Mononuclear cell (primary cell): ENCODE results near the gene CMIP. TPM values are rescaled to one million over a fixed set of nuclear protein-coding genes. Genes with fewer than 3 reads are reported as not detected.
"Not testable (repeated sequence)": the region's sequence is repeated elsewhere in the genome, so short reads cannot be mapped to it uniquely, and the experiment has no call there.

Experiments
- H3K27me3 ChIP-seq: 2 replicates; pipeline ENCODE4 v1.6.0; 2011; ENCODE audit warnings: low read length, control low read depth; ENCODE audit not compliant: insufficient read depth
- H3K4me1 ChIP-seq: 2 replicates; pipeline ENCODE4 v1.5.1; 2011; ENCODE audit warnings: mild to moderate bottlenecking, low read length, control low read depth; ENCODE audit not compliant: insufficient read depth
- H3K4me3 ChIP-seq: 2 replicates; pipeline ENCODE4 v1.5.1; 2011; ENCODE audit warnings: mild to moderate bottlenecking, low read length, moderate library complexity
- H3K9me3 ChIP-seq: 2 replicates; pipeline ENCODE4 v1.5.1; 2011; ENCODE audit warnings: low read depth, mild to moderate bottlenecking, control low read depth, low read length
- total RNA-seq: library from RNA; depleted of rRNA; stranded (reverse); fragments of >200 nt; gene quantifications from one replicate; pipeline ENCODE4 v1.2.3, GENCODE V29; 2012

CMIP gene
- 29.6 TPM for total RNA-seq

DNA sequence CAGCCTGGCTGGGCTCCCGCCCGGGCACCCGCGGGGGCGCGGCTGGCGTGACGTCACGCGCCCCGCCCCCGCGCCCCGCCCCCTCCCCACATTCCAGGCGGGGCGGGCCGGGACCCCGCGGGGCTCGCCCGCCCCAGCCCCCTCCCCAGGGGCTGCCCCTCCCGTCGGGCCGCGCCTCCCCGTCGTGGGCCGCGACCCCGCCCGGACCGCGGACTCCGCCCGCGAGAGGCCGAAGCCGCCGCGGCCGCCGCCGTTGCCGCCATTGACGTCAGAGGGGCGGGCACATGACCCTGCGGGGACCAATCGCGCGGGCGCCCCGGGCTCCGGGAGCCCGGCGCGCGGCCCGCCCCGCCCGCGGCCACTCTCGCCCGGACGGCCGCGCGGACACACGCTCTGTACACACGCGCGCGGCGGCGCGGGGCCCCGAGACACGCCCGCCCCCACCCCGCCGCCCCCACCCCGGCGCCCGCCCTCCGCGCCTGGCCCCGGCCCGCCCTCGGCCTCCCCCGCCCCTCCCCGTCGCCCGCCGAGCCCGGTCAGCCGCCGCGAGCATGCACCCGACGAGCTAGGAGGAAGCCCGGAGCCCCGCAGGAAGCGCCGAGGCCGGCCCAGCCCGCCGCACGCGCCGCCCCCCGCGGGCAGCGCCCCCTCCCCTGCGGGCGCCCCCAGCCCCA, at the start of gene CMIP:
Gene CMIP (plus strand): TSS at position 361 of the 674 bp plus-strand sequence.
- H3K9me3 ChIP-seq, result no peaks in the 10 kb centered on the region
- H3K4me1 ChIP-seq, result peaks cover 52% of the 10 kb centered on the region
- H3K27me3 ChIP-seq, result no peaks in the 10 kb centered on the region
- peak within 1 kb of the TSS; percentile 84 for H3K4me3 ChIP-seq

DNA sequence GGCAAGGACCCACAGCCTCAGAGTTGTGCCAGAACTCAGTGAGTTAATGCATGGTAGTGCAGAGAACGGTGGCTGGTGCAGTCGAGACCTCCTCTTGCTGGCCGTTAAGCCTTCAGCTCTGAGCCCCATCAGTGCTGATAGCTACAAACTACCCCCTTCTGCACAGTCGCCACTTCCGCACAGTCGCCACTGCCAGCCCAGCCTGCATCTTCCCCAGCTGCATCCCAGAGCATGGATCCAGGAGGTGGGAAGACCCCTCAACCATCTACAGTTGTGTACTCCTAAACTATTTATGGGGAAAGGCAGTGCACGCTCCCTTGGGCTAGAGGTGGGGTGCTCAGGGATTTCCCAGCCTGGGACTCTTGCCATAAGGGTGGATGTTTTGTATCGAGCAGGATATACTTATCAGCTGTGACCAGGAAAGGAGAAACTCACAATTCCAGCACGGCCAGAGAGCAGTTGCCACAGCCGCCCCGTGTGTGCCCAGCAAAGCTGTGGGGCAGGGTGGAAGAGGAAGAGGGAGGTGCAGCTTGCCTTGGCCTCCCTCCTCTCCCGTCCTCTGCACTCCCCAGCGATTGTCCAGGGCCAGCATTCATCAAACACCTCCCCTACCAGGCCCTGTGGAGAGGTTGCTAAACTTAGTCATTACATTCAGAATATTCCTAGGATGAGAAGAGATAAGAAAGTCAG, 49.5 kb upstream of the CMIP start:
- no peaks in the 10 kb centered on the region for H3K4me1 ChIP-seq
- H3K9me3 ChIP-seq, result no peaks in the 10 kb centered on the region
- H3K27me3 ChIP-seq, result no peaks in the 10 kb centered on the region

GRCh38 chr16:81397058-81397878, 47.3 kb upstream of the CMIP start:
- Histone ChIP-seq H3K4me1 (no peaks in the 10 kb centered on the region), H3K27me3 (no peaks in the 10 kb centered on the region), H3K9me3 (no peaks in the 10 kb centered on the region), H3K4me3 (no peak overlapping the region)

More for the DNA sequence above, 49.5 kb upstream of the CMIP start:
- no peak overlapping the region for H3K4me3 ChIP-seq

DNA sequence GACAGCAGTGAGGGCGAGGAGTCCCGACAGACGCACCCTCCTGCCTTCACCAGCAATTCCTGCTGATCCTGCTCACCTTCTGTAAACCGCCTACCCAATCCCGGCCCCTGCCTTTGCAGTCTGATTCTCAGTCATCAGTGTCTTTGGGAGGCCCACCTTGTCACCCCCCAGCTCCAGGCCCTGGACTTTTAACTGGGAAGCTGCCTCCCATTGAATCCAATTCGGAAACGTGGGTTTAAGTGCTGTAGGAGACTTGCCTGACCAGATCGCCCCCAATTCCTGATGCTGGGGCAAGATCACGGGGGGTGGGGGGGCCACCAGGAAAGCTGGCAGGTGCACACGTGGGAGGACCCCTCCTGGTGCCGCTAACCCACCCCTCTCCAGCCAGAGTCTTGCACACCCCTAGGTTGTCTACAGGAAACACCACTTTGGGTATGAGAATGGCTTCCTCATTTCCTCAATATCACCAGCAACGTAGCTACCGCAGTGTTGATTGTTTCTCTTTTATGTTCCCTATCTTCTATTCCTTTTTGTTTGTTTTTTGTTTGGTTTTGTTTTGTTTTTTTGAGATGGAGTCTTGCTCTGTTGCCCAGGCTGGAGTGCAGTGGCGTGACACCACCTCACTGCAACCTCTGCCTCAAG, 46.6 kb upstream of the CMIP start:
- Histone ChIP-seq H3K27me3 (no peaks in the 10 kb centered on the region), H3K4me3 (no peak overlapping the region), H3K9me3 (no peaks in the 10 kb centered on the region), H3K4me1 (no peaks in the 10 kb centered on the region)

DNA sequence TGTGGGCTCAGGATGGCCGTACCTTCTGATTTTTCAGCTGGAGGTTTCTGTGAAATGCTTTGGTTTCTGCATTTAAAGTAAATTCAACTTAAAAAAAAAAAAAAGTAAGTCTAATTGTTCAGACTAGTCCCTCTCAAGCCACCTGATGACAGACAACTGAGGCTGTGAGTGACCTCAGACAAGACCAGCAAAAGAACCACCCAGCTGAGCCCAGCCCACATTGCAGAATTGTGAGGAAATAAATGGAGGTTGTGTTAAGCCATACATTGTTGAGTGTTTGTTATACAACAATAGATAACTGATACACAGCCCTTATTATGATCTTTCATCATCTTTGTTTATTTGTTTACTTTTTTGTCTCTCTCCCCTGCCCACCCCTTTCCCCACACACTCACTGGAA, 44.7 kb upstream of the CMIP start:
- Histone ChIP-seq H3K4me1 (peaks cover 7% of the 10 kb centered on the region), H3K4me3 (no peak overlapping the region), H3K9me3 (no peaks in the 10 kb centered on the region), H3K27me3 (no peaks in the 10 kb centered on the region)

DNA sequence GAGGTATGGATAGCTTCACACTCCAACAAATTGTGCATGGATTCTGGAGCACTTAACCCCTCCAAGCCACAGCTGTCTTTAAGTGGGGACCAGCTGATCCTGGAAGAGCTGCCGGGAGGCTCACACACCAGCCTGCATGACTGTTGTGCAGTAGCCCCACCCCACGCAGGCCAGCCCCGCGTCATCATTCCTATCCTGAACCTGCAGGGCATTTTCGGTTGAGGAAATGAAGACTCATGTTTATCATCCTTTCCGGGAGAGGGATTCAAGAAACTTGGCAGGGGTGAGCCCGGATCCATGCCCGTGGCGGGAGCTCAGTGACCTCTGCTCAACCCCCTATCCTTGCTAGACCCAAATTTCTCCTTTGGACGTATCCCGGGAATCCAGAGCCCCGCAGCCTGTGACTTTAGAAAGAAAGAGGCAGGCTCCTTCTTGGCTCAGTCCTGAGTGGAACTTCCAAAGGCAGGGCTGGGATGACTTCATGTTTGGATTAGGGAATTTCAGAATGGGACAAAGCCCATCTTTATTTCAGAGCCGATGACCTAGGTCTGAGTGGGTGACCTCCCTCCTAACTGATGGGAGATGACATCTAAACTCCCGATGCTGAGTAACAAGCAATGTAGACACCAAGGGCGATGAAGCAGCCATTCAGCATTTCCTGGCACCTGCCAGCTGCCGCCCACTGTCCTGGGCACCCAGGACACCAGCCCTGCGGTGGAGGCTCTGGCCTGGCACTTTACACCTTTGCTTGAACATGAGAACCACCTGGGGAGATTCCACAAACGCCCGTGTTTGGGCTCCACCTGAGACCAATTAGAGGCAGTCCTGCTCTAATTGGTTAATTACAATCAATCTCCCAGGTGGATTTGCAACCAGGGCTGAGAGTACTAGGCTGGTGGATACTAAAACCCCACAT, 43.3 kb upstream of the CMIP start:
- no peak overlapping the region for H3K4me3 ChIP-seq
- H3K4me1 ChIP-seq, result peaks cover 7% of the 10 kb centered on the region
- no peaks in the 10 kb centered on the region for H3K9me3 ChIP-seq
- no peaks in the 10 kb centered on the region for H3K27me3 ChIP-seq

DNA sequence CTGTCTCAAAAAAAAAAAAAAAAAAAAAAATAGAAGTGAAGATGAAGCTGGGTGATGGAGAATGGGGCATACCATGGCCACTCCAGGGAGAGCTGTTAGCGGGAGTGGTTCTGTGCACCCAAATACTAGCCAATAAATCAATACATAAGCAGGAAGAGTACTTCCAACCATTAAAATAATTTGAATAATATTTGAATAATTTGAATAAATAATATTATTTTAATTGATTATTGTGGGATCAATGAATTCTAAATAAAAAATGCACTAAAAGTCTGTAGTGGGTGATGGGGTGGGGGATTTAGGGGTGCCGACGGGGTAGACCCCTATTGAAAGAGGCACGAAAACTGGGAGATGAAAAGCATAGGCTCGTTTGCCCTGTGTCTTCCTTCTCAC, 41.4 kb upstream of the CMIP start:
- no peak overlapping the region for H3K4me3 ChIP-seq
- no peaks in the 10 kb centered on the region for H3K27me3 ChIP-seq
- H3K9me3 ChIP-seq, result no peaks in the 10 kb centered on the region
- peaks cover 7% of the 10 kb centered on the region for H3K4me1 ChIP-seq

- Histone ChIP-seq H3K4me3 (no peak overlapping the region), H3K4me1 (peaks cover 7% of the 10 kb centered on the region), H3K9me3 (no peaks in the 10 kb centered on the region), H3K27me3 (no peaks in the 10 kb centered on the region)
Observed at GRCh38 chr16:81403601-81404391, 40.8 kb upstream of the CMIP start.

DNA sequence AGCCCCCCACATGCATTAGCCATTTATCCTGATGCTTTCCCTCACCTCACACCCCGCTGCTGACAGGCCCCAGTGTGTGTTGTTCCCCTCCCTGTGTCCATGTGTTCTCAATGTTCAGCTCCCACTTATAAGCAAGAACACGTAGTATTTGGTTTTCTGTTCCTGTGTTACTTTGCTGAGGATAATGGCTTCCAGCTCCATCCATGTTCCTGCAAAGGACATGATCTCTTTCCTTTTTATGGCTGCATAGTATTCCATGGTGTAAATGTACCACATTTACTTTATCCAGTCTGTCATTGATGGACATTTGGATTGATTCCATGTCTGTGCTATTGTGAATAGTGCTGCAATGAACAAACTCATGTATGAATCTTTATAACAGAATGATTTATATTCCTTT, 39.6 kb upstream of the CMIP start:
- not testable (repeated sequence) for H3K9me3 ChIP-seq, H3K27me3 ChIP-seq, H3K4me1 ChIP-seq, H3K4me3 ChIP-seq

- no peaks in the 10 kb centered on the region for H3K27me3 ChIP-seq
- no peaks in the 10 kb centered on the region for H3K9me3 ChIP-seq
- peaks cover 7% of the 10 kb centered on the region for H3K4me1 ChIP-seq
- no peak overlapping the region for H3K4me3 ChIP-seq
Observed at GRCh38 chr16:81405702-81406113, 38.9 kb upstream of the CMIP start.

GRCh38 chr16:81408409-81408950, 36.1 kb upstream of the CMIP start:
- Histone ChIP-seq H3K4me3 (no peak overlapping the region), H3K4me1 (peaks cover 5% of the 10 kb centered on the region), H3K27me3 (no peaks in the 10 kb centered on the region), H3K9me3 (no peaks in the 10 kb centered on the region)

- Histone ChIP-seq H3K4me1 (no peaks in the 10 kb centered on the region), H3K4me3 (no peak overlapping the region), H3K27me3 (no peaks in the 10 kb centered on the region), H3K9me3 (no peaks in the 10 kb centered on the region)
Observed at GRCh38 chr16:81409016-81409556, 35.5 kb upstream of the CMIP start.

GRCh38 chr16:81410643-81411293, 33.8 kb upstream of the CMIP start:
- no peaks in the 10 kb centered on the region for H3K9me3 ChIP-seq
- no peaks in the 10 kb centered on the region for H3K27me3 ChIP-seq
- H3K4me1 ChIP-seq, result no peaks in the 10 kb centered on the region
- no peak overlapping the region for H3K4me3 ChIP-seq
